Measurements from ENCODE around the gene MICU1.

The MICU1 gene

GRCh38 chr10:72335394-72336258, 290.3 kb downstream of the MICU1 start:
- H3K4me3 Mint-ChIP-seq, result no peak overlapping the region
- no peaks in the 10 kb centered on the region for H3K9me3 Mint-ChIP-seq
- H3K4me1 Mint-ChIP-seq, result peaks cover 62% of the 10 kb centered on the region
- peak overlapping the region; percentile 67 to 95 (median 83) for H3K27ac Mint-ChIP-seq
- peaks cover 18% of the 10 kb centered on the region for H3K36me3 Mint-ChIP-seq (ENCODE audit: low read depth)
- no peak for TF ChIP-seq CTCF (IDR thresholded peaks at IDR 0.05; ENCODE audit: unreplicated experiment in 3 of 3)
- H3K27me3 Mint-ChIP-seq (ENCODE audit: low read depth), result no peaks in the 10 kb centered on the region

GRCh38 chr10:72334825-72335393, 291.0 kb downstream of the MICU1 start:
- Mint-ChIP-seq H3K27me3 (ENCODE audit: low read depth) (no peaks in the 10 kb centered on the region), H3K36me3 (ENCODE audit: low read depth) (peaks cover 18% of the 10 kb centered on the region), H3K27ac (peak overlapping the region; percentile 73 to 96 (median 95)), H3K4me1 (peaks cover 66% of the 10 kb centered on the region), H3K9me3 (no peaks in the 10 kb centered on the region), H3K4me3 (peak overlapping the region in 1 of 3 experiments; percentile 27)
- TF ChIP-seq CTCF (IDR thresholded peaks at IDR 0.05; ENCODE audit: unreplicated experiment in 3 of 3), result no peak

- Mint-ChIP-seq H3K4me3 (peak overlapping the region; percentile 55 to 70 (median 57)), H3K27ac (peak overlapping the region; percentile 95 to 98 (median 96)), H3K9me3 (no peaks in the 10 kb centered on the region), H3K4me1 (peaks cover 72% of the 10 kb centered on the region), H3K27me3 (ENCODE audit: low read depth) (no peaks in the 10 kb centered on the region), H3K36me3 (ENCODE audit: low read depth) (peaks cover 18% of the 10 kb centered on the region)
- no peak for TF ChIP-seq CTCF (IDR thresholded peaks at IDR 0.05; ENCODE audit: unreplicated experiment in 3 of 3)
Observed at GRCh38 chr10:72334196-72334824, 291.6 kb downstream of the MICU1 start.

- Mint-ChIP-seq H3K4me1 (peaks cover 77% of the 10 kb centered on the region), H3K4me3 (peak overlapping the region in 2 of 3 experiments; percentile 35 to 70), H3K36me3 (ENCODE audit: low read depth) (peaks cover 16% of the 10 kb centered on the region), H3K9me3 (no peaks in the 10 kb centered on the region), H3K27ac (peak overlapping the region; percentile 95 to 98 (median 96)), H3K27me3 (ENCODE audit: low read depth) (no peaks in the 10 kb centered on the region)
- no peak for TF ChIP-seq CTCF (IDR thresholded peaks at IDR 0.05; ENCODE audit: unreplicated experiment in 3 of 3)
Observed at GRCh38 chr10:72333112-72334015, 292.5 kb downstream of the MICU1 start.

GRCh38 chr10:72332423-72333111, 293.3 kb downstream of the MICU1 start:
- H3K36me3 Mint-ChIP-seq (ENCODE audit: low read depth), result peaks cover 8% of the 10 kb centered on the region
- H3K4me1 Mint-ChIP-seq, result peaks cover 80% of the 10 kb centered on the region
- peak overlapping the region; percentile 90 to 96 (median 95) for H3K27ac Mint-ChIP-seq
- H3K4me3 Mint-ChIP-seq, result no peak overlapping the region
- no peak for TF ChIP-seq CTCF (IDR thresholded peaks at IDR 0.05; ENCODE audit: unreplicated experiment in 3 of 3)
- no peaks in the 10 kb centered on the region for H3K9me3 Mint-ChIP-seq
- no peaks in the 10 kb centered on the region for H3K27me3 Mint-ChIP-seq (ENCODE audit: low read depth)

All from nephron (organoid).